Stimulated activated CD4-positive, alpha-beta T cell treated with anti-CD3 and anti-CD28 coated beads, TNF-alpha, amount 100 ng/mL, for 24 hours (primary cell): Measurements from ENCODE around the gene LAPTM5.
"Not testable (repeated sequence)": the region's sequence is repeated elsewhere in the genome, so short reads cannot be mapped to it uniquely, and the experiment has no call there.

Source experiments
- DNase-seq, 3 experiments: peaks; one replicate each; pipeline ENCODE4 v3.0.0-alpha.2; 2020; ENCODE audit warnings: low read depth in 3 of 3

The LAPTM5 gene

DNA sequence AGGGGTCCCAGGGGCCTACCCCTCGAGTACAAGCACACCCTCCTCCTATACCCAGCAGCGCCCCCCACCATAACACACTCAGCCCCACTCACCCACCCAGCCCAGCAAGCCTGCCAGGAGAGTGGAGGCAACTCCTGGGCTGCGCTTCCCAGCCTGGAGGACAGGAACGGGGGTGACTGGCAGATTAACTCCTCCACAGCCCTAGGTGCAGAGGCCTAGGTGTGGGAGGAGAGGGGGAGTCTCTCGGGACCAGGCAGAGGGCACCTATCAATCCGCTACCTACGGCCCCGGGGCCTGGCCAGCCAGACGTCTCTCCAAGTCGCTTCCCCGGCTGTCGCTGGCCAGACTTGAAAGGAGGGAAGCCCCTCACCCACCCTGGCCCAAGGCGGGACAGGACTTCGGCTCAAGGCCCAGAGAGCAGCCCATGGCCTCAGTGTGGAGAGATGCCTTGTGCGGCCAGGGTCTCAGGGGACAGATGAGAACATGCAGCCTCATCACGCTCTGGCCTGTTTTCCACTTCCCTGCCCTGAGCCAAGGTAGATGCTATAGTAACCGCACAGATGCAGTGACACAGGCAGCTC lies 59.1 kb downstream of the LAPTM5 start:
- no peak for DNase-seq

DNA sequence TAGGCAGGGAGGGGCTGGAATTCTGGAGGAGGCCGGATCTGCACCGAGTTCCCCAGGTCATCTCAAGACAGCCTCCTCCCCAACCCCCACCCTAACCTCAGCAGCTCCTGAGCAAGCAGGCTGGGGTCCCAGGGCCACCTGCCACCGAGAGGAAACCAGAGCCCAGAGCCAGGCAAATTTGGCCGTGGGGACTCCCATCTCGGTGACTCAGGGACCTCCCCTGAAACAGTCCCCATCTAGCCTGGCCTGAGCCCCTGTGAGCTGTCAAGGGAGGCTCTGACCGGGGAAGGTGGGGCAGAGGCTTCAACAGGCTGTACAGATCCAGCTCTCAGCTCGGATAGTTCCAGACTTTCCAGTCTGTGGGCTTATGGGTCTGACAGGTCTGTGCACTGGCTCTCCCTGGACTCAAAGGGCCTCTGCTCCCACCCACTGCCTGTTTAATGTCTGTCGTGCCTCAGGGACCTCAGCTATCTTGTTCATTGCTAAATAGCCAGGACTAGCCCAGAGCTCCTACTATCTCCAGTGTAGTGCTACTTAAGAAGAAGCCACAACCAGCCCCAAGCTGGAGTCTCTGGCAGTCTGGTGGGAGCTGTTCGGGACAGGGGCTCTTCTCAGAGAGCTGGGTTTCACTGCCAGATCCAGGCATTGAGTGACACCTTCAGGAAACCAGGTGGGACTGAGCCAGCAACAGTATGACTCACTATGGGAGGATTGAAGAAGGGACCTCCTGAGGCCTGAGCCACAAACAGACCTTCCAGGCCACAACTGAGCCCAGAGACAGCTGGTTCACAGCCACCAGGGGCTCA lies 59.8 kb downstream of the LAPTM5 start:
- no peak for DNase-seq

DNA sequence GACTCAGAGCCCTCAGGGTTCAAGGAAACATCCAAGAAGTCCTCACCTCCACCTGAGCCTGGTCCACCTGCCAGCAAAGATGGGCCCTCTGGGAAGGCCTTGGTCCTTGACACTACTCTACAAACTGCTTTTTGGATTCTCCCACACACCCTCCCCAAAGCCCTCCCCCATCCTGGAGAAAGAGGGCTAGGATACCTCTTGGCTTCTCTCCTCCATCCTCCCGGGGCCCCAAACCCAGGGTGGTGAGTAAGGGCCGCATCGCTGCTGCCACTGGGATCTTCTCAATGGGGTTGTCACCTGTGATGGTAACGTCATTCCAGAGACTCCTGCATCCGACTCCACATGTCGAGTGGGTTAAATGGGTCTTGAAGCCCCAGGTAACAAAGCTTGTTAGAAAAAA lies 60.7 kb downstream of the LAPTM5 start:
- DNase-seq: no peak

DNA sequence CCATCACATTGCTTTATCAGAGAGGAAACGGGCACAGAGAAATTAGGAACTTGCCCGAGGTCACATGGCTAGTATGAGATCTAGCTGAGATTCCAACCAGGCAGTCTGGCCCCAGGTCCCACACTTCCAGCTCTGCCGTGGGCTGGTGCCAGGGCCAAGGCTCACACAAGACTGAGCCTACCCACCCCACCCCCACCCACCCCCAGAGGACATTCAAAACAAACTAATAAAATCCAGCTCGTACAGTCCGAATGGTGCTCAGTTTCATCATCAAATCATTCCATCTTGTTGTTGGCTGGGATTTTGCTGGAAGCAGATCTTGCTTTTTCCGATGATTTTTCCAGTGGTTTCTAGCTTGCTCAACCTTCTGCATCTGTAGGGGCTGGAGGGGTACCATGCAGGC lies 62.1 kb downstream of the LAPTM5 start:
- no peak for DNase-seq

DNA sequence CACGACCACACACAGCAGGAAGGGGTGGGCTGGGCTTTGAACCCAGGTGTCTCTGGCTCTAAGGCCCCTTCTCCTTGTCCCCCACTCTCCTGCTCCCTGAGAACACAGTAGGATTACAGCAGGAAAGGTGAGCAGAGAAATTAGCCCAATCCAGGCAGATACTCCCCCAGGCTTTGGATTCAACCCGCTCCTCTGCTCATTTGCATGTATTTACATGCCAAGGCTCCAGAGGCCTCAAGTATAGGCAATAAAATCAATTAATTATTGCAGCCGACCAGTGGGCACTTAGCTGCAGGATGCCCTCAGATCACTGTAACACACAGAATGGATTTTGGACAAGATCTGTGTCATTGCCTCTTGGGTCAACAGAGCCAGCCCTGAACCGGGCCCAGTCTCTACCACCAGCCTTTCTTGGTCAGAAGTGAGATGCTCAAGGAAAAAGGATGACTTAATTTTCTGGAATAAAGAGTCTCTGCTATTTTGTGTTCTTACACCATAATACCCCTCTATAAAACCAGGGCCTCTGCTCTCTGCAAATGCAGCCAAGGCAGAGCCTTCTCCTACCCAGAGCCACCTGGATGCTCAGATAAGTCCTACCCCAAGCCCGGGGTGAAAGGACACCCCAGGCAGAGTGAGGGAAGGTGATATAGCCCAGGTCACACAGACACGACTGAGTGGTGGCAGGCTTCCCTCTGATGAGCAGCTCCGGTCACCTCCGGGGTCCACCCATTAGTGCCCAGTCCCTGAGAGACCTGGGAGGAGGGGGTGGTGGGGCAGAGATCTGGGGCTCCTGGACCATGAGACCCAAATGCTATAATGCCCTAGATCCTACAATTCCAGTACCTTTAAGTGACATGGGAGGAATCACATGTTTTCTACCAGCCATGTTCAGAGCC lies 63.0 kb downstream of the LAPTM5 start:
- DNase-seq: no peak

GRCh38 chr1:30693822-30694221 lies 63.8 kb downstream of the LAPTM5 start:
- DNase-seq: no peak

DNA sequence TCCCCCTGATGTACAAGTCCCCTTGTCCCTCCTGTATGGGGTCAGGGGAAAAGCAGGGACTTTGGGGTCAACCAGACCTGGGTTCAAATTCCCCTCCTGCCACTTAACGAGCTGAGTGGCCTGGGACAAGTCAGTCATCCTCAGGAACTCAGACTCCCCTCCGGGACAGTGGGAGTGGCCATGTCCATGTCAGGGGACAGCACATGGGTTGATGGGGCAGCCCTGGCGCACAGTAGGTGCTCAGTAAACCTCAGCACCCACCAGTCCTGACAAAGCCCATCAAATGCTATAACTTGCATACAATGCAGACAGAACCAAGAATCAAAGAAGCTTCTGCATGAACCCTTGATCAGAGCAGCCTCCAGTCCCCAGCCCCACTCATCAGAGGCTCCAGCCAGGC lies 64.2 kb downstream of the LAPTM5 start:
- DNase-seq: no peak

DNA sequence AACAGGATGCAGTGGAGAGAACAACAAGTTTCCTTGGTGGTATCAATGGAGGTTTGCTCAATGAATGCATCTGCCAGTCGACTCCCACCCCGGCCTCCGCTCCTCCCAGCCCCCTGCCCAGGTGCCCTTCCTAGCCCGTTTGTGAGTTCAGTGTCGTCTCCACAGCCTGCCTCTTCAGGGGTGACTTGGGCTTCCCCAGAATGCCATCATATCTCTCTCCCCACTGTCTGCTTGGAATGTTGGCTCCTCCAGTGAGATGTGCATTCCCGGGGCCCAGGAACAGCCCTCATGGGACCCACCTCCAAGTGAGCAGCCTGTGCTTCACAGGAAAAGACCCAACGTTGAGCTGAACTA lies 64.6 kb downstream of the LAPTM5 start:
- no peak for DNase-seq

DNA sequence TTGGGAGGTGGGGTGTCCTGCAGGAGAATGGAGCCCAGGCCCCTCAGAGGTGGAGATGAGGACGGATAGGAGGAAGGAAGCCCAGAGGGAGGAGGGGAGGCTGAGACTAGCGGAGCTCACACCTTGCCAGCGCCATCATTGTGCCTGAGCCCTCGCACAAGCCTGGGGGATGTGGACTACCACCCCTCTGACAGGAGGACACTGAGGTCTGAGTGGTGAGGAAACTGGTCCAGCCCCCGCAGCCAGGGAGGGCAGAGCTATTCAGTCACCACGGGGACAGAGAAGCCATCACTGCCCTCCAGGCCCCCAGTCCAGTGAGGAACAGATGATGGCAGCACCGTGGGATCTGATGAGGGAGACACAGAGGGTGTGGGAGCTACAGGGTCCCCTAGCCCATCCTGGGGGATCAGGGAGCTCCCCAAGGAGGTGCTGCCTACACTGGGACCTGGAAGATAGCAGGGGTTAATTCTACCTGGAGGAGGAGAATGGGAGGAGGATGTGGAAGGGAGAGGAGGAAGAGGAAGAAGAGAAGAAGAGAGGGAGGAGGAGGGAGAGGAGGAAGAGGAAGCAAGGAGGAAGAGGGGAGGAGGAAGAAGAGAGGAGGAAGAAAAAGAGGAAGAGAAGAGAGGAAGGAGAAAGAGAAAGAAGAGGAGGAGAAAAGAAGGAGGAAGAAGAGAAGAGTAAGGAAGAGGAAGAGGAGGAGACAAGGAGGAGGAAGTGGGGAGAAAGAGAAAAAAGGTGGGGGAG lies 65.2 kb downstream of the LAPTM5 start:
- no peak for DNase-seq

DNA sequence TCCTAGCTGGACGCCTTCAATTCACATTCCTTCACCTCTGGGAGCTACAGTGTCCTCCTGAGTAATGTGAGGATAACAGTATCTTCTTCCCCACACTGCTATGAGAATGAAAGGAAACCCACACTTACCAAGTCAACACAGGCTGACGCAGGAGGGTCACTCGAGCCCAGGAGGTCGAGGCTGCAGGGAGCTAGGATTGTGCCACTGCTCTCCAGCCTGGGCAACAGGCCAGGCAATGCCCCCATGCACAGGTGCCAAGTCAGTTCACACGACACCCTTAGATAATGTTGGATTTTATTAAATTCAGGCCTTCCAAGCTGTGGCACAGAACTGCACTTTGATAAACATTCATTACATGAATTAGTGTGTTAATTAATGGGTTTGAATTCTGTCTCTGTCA lies 66.1 kb downstream of the LAPTM5 start:
- DNase-seq: no peak

DNA sequence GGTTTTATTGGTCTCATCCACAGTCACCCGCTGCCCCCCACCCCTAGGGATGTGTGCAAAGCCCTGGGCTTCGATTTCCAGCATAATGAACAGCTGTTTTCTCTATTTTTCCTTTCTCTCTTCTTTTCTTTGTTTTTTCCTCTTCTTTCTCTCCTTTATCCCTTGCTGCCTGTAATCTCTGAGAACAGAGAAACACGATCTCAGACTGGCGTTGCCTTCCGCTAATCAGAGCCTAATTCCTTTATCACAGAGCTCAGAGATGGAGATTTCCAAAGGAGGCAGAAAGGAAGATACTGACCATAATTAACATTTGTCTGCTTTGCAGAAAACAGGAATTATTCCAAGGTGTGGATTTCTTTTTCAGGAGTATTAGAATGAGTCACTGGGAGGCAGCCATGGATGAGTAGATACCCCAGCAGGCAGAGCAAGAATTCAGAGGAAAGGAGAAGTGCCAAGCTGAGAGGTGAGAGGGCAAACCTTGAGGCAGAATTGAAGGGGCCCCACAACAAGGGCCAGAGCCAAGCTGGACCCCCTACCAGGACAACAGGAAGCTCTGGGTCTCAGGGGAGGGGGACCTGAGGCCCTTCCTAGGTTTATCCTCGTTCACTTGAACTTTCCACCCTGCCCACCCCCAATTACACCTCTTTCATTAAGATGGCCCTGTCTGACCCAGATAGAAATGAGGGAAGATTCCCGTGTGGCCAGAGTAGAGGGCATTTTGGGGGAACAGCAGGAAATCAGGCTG lies 67.5 kb downstream of the LAPTM5 start:
- no peak for DNase-seq

DNA sequence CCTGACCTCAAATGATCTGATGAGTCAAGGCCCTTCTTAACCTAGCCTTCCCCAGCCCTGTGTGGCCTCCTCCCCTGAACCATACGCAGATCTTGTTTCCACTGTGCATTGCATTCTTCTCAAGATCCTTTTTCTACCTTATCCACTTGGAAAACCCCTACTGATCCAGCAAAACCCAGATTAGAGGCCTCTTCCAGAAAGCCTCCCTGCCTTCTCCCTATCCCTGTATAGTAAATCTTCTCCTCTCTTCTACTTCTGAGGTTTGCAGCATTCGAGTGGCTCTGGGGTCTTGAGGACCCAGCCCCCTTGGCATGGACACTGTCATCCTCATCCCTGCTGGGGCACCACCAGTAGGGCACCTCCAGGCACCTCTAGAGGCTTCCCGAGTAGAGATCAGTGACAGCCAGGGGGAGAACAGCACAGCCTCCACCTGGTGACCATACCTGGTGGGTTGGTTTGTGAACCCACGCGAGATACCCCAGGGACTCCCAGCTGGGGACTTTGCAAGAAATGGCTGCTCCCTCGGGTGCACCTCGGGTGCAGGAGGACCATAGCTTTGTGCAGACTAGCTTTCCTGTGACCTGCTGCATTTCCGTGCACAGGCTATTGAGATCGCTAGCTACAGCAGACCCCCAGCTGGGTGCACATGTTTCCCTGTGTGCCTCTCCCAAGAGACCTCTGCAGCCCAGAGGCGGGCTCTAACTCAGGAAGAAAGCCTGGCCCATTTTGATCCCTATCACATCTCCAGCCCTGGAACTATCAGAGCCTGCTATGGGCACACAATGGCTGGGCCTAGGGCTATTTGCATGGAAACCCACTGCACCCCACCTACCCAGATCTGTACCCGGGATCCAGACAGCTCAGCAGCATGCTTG lies 68.4 kb downstream of the LAPTM5 start:
- no peak for DNase-seq

DNA sequence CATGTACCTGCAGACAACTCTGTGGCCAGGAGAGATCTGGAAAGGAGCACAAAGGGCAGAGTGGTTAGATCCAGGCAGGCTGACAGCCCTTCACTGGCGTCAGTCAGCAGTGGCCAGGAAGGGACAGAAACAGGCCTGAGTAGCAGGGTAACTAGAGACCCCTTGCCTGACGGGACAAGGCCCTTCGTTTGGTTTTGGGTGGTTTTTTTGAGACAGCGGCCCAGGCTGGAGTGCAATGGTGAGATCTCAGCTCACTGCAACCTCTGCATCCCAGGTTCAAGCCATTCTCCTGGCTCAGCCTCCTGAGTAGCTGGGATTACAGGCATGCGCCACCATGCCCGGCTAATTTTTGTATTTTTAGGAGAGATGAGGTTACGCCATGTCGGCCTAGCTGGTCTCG lies 69.1 kb downstream of the LAPTM5 start:
- DNase-seq: not testable (repeated sequence)

DNA sequence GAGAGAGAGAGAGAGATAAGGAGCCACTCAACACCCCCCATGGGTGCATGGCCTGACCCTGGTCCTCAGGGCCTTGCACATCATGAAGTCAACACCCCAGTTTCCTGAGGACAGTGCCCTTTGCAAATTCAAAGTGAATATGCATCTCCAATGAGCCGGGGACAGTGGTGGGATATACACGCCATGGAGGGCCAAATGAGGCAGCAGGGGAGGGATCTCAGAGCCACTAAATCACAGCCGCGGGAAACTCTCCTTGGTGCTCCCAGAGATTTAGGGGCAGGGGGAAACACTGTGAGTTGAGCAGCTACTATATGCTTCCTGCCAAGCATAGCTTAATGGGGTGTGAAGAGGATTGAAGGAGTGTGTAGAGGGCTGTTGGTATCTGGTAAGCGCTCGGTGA lies 69.7 kb downstream of the LAPTM5 start:
- DNase-seq: no peak

- no peak for DNase-seq
Observed at GRCh38 chr1:30686236-30686935, 71.2 kb downstream of the LAPTM5 start.

GRCh38 chr1:30685796-30686165 lies 71.8 kb downstream of the LAPTM5 start:
- DNase-seq: no peak

DNA sequence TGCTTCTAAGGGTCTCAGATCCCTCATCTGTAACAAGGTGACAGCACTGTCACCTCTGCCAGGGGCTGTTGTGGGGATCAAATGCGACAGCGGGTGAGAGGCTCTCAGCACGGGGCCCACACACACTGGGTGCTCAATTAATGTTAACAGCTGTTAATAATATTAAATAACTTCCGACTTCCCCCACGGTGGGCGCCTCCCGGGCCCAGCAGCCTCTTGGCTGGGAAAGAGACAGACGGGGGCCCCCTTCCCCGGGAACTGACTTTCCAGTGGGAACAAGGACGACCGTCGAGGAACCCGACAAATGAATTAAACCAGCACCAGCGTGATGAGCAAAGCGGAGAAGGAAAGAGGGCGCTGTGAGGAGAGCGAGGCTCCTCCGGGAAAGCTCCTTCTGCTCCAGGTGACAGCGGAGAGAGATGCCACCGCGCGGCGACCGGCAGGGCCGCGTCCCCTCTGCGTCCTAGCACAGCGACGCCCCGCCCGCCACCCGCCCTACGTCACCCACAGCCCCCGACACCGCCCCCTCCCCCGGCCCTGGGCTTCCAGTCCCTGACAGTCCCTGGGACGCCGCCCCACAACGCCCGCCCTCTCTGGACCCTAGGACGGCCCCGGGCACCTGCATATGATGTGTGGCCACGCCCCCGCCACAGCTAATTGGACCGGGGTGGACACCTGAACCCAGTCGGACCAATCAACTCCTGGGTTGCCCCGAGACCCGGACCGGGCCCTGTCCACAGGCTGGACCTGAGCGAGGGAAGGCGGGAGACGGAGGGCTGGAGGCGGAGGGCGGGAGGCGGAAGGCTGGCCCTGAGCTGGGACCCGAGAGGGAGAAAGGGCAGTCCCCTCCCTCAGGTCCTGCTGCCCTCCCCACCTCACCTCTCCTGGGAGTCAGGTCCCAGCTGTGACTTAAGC lies 72.4 kb downstream of the LAPTM5 start:
- DNase-seq: peak in 1 of 3 experiments; percentile 15

GRCh38 chr1:30684259-30684658 lies 73.3 kb downstream of the LAPTM5 start:
- no peak for DNase-seq

- DNase-seq: no peak
Observed at GRCh38 chr1:30683699-30684098, 73.9 kb downstream of the LAPTM5 start.
